HG03103 (cell line): ENCODE data around the gene NT5C2.
"Not testable (repeated sequence)": the region's sequence is repeated elsewhere in the genome, so short reads cannot be mapped to it uniquely, and the experiment has no call there.

Source experiments
- ATAC-seq: cut with Tn5 transposase; IDR thresholded peaks from one replicate; pipeline ENCODE4 v1.9.1; 2021; ENCODE audit warnings: low read depth; ENCODE audit not compliant: unreplicated experiment

The NT5C2 gene

GRCh38 chr10:103067099-103067477 lies 126.0 kb downstream of the NT5C2 start:
- not testable (repeated sequence) for ATAC-seq

GRCh38 chr10:103066141-103067098 lies 126.7 kb downstream of the NT5C2 start:
- no peak for ATAC-seq

- no peak for ATAC-seq
Observed at GRCh38 chr10:103064956-103065355, 128.1 kb downstream of the NT5C2 start.

- ATAC-seq, result no peak
Observed at GRCh38 chr10:103062854-103063590, 130.1 kb downstream of the NT5C2 start.

- no peak for ATAC-seq
Observed at GRCh38 chr10:103060575-103060974, 132.5 kb downstream of the NT5C2 start.

- ATAC-seq, result no peak
Observed at GRCh38 chr10:103058034-103058433, 135.0 kb downstream of the NT5C2 start.

- no peak for ATAC-seq
Observed at GRCh38 chr10:103055105-103055504, 138.0 kb downstream of the NT5C2 start.

GRCh38 chr10:103054621-103055020 lies 138.5 kb downstream of the NT5C2 start:
- no peak for ATAC-seq

- ATAC-seq, result peak; percentile 55
Observed at GRCh38 chr10:103053659-103054581, 139.2 kb downstream of the NT5C2 start.

GRCh38 chr10:103049237-103049636 lies 143.8 kb downstream of the NT5C2 start:
- no peak for ATAC-seq

GRCh38 chr10:103047381-103047780 lies 145.7 kb downstream of the NT5C2 start:
- ATAC-seq, result no peak

- no peak for ATAC-seq
Observed at GRCh38 chr10:103045961-103046360, 147.1 kb downstream of the NT5C2 start.

- no peak for ATAC-seq
Observed at GRCh38 chr10:103044942-103045489, 148.1 kb downstream of the NT5C2 start.

GRCh38 chr10:103042908-103043307 lies 150.2 kb downstream of the NT5C2 start:
- no peak for ATAC-seq

- ATAC-seq, result no peak
Observed at GRCh38 chr10:103042129-103042528, 150.9 kb downstream of the NT5C2 start.

- ATAC-seq, result no peak
Observed at GRCh38 chr10:103041391-103041790, 151.7 kb downstream of the NT5C2 start.

GRCh38 chr10:103040418-103040817 lies 152.7 kb downstream of the NT5C2 start:
- ATAC-seq, result no peak

- ATAC-seq, result no peak
Observed at GRCh38 chr10:103038570-103038969, 154.5 kb downstream of the NT5C2 start.
